SU-DHL-6 (cell line): Measurements from ENCODE around the gene SOCS3.

Source experiments
- H2AFZ ChIP-seq: fragments of 200-600 bp; sonication (generic); 2 replicates; pipeline ENCODE4 v1.6.1; 2014; ENCODE audit warnings: low read depth, mild to moderate bottlenecking, moderate library complexity, mixed read lengths, antibody characterized with exemption, low read length; ENCODE audit not compliant: severe bottlenecking
- H3F3A ChIP-seq: fragments of 200-600 bp; shearing (Covaris generic); 2 replicates; pipeline ENCODE4 v1.6.0; 2016; ENCODE audit warnings: antibody characterized with exemption, mild to moderate bottlenecking; ENCODE audit not compliant: insufficient read depth
- H3K27ac ChIP-seq: fragments of 200-600 bp; sonication (generic); 2 replicates; pipeline ENCODE4 v1.5.1; 2016; ENCODE audit warnings: low read depth, mild to moderate bottlenecking, low read length, moderate library complexity, mixed read lengths
- H3K27me3 ChIP-seq: fragments of 200-600 bp; sonication (generic), shearing (Covaris generic); 2 replicates; pipeline ENCODE4 v1.6.0; 2014; ENCODE audit warnings: mild to moderate bottlenecking, low read length
- H3K36me3 ChIP-seq: fragments of 200-600 bp; sonication (generic); 2 replicates; pipeline ENCODE4 v1.6.1; 2014; ENCODE audit warnings: mild to moderate bottlenecking, low read length, mixed read lengths
- H3K4me2 ChIP-seq: fragments of 300-600, 200-600 bp; shearing (Covaris generic), sonication (generic); 2 replicates; pipeline ENCODE4 v1.6.0; 2014; ENCODE audit warnings: low read length, low read depth, mild to moderate bottlenecking; ENCODE audit not compliant: poor library complexity, severe bottlenecking
- H3K4me3 ChIP-seq: fragments of 200-600 bp; sonication (generic); 2 replicates; pipeline ENCODE4 v1.5.1; 2014; ENCODE audit warnings: antibody characterized with exemption, low read length, mild to moderate bottlenecking, mixed read lengths; ENCODE audit not compliant: insufficient read depth, poor library complexity, severe bottlenecking
- H3K79me2 ChIP-seq: fragments of 200-600 bp; sonication (generic); 2 replicates; pipeline ENCODE4 v1.6.1; 2014; ENCODE audit warnings: mild to moderate bottlenecking, low read length, moderate library complexity; ENCODE audit not compliant: insufficient read depth
- H3K9ac ChIP-seq: fragments of 200-600 bp; sonication (generic); 2 replicates; pipeline ENCODE4 v1.7.0; 2014; ENCODE audit warnings: mild to moderate bottlenecking, low read length
- H3K9me2 ChIP-seq: fragments of 200-600 bp; sonication (generic); replicated peaks from 2 replicates; pipeline ENCODE4 v1.6.1; 2014; ENCODE audit warnings: low read length; ENCODE audit not compliant: insufficient read depth
- H3K9me3 ChIP-seq: fragments of 200-600 bp; sonication (generic); 2 replicates; pipeline ENCODE4 v1.6.1; 2014; ENCODE audit warnings: low read length, mixed read lengths; ENCODE audit not compliant: insufficient read depth
- H4K20me1 ChIP-seq: fragments of 200-600 bp; sonication (generic); 2 replicates; pipeline ENCODE4 v1.6.1; 2014; ENCODE audit warnings: low read depth, mild to moderate bottlenecking, antibody characterized with exemption, low read length, moderate library complexity, mixed read lengths
- EZH2phosphoT487 ChIP-seq: fragments of 200-600 bp; sonication (generic), shearing (Covaris generic); conservative IDR thresholded peaks from 2 replicates; pipeline ENCODE4 v1.6.1; 2018; ENCODE audit warnings: mild to moderate bottlenecking, antibody characterized with exemption, low read length, moderate library complexity, mixed read lengths
- TF ChIP-seq, protein P1 (sequence below): fragments of 200-600 bp; sonication (generic); IDR thresholded peaks from one replicate; pipeline ENCODE4 v1.5.1; 2017; ENCODE audit warnings: antibody characterized with exemption, mild to moderate bottlenecking, low read length, moderate library complexity; ENCODE audit not compliant: insufficient read depth, poor library complexity, severe bottlenecking

SOCS3 gene

DNA sequence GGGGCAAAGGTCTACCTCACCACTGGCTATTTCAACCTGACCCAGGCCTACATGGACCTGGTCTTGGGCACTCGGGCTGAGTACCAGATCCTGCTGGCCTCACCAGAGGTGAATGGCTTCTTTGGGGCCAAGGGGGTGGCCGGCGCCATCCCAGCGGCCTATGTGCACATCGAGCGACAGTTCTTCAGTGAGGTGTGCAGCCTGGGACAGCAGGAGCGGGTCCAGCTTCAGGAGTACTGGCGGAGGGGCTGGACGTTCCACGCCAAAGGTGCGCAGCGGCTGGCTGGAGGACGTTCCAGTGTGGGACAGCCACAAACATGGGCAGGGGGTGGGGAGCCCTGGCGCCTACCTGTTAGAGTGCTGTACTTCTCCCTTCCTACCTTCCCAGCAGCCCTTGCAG lies 43.9 kb upstream of the SOCS3 start:
- Histone ChIP-seq H3K27me3 (no peaks in the 10 kb centered on the region), H4K20me1 (no peaks in the 10 kb centered on the region), H2AFZ (no peak overlapping the region), H3K4me2 (no peak overlapping the region), H3K9me2 (no peaks in the 10 kb centered on the region), H3K27ac (no peak overlapping the region), H3K4me3 (no peak overlapping the region), H3K36me3 (no peaks in the 10 kb centered on the region), H3K79me2 (peaks cover 5% of the 10 kb centered on the region; the same call in 1 of the 2 replicates), H3F3A (no peaks in the 10 kb centered on the region), H3K9me3 (no peaks in the 10 kb centered on the region), H3K9ac (no peak overlapping the region)
- no peak for TF ChIP-seq EZH2phosphoT487
- TF ChIP-seq, protein P1, sequence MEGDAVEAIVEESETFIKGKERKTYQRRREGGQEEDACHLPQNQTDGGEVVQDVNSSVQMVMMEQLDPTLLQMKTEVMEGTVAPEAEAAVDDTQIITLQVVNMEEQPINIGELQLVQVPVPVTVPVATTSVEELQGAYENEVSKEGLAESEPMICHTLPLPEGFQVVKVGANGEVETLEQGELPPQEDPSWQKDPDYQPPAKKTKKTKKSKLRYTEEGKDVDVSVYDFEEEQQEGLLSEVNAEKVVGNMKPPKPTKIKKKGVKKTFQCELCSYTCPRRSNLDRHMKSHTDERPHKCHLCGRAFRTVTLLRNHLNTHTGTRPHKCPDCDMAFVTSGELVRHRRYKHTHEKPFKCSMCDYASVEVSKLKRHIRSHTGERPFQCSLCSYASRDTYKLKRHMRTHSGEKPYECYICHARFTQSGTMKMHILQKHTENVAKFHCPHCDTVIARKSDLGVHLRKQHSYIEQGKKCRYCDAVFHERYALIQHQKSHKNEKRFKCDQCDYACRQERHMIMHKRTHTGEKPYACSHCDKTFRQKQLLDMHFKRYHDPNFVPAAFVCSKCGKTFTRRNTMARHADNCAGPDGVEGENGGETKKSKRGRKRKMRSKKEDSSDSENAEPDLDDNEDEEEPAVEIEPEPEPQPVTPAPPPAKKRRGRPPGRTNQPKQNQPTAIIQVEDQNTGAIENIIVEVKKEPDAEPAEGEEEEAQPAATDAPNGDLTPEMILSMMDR: no peak

DNA sequence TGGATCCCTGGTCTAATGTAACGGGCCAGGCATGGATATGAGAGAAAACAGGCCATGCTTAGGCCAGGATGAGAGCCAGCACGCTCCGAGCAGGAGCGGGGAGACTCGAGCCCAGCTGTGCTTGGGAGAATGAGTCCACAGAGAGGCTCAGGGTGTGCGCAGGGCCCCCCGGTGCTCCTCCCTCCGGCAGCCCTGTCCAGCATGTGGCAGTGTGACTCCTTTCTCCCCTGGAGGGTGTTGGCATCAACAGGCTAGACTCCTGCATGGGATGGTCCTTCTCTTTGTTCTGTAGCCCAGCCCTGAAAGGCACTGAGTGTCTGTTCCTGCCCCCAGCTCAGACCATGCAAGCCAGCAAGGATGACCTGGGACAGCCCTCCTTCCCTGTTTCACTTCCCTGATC lies 42.0 kb upstream of the SOCS3 start:
- H3K9ac ChIP-seq: no peak overlapping the region
- H3K27me3 ChIP-seq: no peaks in the 10 kb centered on the region
- H3F3A ChIP-seq: no peaks in the 10 kb centered on the region
- no peaks in the 10 kb centered on the region for H3K36me3 ChIP-seq
- no peak overlapping the region for H3K4me3 ChIP-seq
- no peak overlapping the region for H3K27ac ChIP-seq
- H3K9me2 ChIP-seq: no peaks in the 10 kb centered on the region
- no peaks in the 10 kb centered on the region for H4K20me1 ChIP-seq
- H3K4me2 ChIP-seq: no peak overlapping the region
- H3K79me2 ChIP-seq: peaks cover 2% of the 10 kb centered on the region; the same call in 1 of the 2 replicates
- no peaks in the 10 kb centered on the region for H3K9me3 ChIP-seq
- TF ChIP-seq, protein P1: no peak
- TF ChIP-seq EZH2phosphoT487: no peak
- H2AFZ ChIP-seq: no peak overlapping the region

DNA sequence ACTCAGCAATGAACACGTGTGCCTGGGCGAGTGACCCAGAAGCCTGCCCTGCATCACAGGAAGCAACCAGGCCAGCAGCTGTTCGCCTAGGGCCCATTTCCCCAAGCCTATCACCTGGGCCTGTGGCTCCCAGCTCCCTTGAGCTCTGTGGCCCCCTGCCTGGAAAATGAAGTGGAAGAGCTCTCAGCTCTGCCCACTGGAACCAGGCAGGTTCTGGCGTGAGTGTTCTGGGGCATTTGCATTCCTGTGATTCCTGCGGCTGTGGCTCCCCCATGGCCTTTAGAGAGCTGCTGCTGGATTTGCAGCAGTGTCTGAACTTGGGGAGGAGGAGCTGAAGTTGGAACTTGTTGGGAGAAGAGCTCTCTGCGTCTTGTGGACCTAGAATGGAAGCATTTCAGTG lies 41.4 kb upstream of the SOCS3 start:
- no peak overlapping the region for H3K9ac ChIP-seq
- no peaks in the 10 kb centered on the region for H3K27me3 ChIP-seq
- H3K27ac ChIP-seq: no peak overlapping the region
- H3K36me3 ChIP-seq: no peaks in the 10 kb centered on the region
- TF ChIP-seq, protein P1: no peak
- no peak for TF ChIP-seq EZH2phosphoT487
- no peaks in the 10 kb centered on the region for H3K9me2 ChIP-seq
- no peaks in the 10 kb centered on the region for H3F3A ChIP-seq
- H3K79me2 ChIP-seq: no peaks in the 10 kb centered on the region
- H3K9me3 ChIP-seq: no peaks in the 10 kb centered on the region
- no peaks in the 10 kb centered on the region for H4K20me1 ChIP-seq
- H2AFZ ChIP-seq: no peak overlapping the region
- H3K4me3 ChIP-seq: no peak overlapping the region
- H3K4me2 ChIP-seq: no peak overlapping the region
